Hypothalamus (tissue), 51 donors: ENCODE measurements around the gene CIAO3.
"Not testable (repeated sequence)": the region's sequence is repeated elsewhere in the genome, so short reads cannot be mapped to it uniquely, and the experiment has no call there.

Experiments
- DNase-seq, 51 donors: peaks; one replicate each; lab custom pipeline; 2025; lab: John Stamatoyannopoulos, UW

CIAO3 gene

DNA sequence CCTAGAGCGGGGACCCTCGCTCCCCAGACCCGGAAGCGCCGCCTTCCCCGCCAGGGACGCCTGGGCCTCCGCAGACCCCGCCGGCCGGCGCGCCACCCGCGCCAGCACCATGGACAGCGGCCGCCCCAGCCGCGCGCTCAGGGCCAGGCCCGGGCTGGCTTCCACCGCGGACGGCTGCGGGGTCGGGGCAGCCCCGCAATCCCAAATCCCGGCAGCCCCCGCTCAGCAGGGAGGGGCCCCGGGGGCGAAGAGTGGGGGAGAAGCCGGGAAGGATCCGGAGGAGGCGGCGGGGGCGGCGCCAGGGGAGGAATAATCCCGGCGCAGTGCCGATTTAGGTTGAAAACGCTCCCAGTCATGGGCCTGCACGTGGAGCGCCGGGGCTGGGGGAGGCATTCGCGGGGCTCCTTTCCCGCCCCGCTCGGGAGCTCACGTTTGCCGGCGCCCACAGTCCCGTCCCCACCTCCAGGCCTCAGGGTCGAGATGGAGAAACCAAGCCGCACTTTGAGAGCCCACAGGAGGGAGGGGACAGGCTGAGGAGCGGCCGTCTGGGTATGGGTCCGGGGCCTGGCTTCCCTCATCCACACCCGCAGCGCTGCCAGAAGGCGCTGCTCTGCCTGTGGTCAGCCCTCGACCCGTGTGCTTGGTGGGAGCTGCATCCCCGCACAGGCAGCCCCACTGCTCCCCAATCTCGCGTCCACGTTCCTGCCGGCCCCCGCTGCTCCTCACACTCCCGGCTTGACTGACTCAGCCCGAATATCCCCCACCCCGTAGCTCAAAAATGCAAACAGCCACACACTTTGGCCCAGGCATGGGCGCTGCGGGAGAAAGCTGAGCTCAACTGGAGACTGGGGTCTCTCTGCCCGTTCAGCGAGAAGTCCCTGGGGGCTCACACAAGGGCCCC, 39.9 kb downstream of the CIAO3 start:
- DNase-seq, result peak in 3 of 51 donors; percentile 18 to 45 (median 42)

DNA sequence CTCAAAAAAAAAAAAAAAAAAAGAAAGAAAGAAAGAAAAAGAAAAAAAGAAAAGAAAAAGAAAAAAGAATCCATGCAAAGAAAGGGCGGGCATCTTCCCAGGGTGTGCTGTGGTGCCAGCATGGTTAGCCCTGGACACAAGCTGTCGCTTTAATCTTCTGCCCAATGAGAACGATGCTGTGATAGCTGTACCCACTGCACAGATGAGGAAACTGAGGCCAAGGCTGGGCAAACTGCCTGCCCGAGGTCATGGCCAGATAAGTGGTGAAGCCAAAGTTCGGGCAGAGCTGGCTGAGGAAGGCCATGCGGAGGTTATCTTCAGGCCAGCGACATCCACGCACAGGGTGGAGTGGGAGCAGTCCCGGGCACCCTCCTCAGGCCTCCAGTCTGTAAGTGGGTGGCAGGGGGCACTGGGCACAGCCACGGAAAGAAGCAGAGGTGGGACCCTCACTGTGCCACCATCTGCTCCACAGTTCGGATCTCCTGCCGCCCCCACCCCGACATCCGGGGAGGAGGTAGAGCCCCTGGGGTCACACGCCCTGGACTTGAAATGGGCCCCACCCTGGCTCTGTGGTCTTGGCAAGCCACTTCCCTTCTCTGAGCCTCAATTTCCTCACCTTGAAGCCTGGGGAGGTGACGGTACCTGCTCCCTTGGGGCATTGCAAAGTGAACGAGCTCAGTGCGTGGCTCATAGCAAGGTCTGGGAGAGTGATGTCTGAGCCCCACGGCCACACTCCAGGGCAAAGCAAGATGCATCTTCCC, 41.7 kb downstream of the CIAO3 start:
- no peak for DNase-seq

DNA sequence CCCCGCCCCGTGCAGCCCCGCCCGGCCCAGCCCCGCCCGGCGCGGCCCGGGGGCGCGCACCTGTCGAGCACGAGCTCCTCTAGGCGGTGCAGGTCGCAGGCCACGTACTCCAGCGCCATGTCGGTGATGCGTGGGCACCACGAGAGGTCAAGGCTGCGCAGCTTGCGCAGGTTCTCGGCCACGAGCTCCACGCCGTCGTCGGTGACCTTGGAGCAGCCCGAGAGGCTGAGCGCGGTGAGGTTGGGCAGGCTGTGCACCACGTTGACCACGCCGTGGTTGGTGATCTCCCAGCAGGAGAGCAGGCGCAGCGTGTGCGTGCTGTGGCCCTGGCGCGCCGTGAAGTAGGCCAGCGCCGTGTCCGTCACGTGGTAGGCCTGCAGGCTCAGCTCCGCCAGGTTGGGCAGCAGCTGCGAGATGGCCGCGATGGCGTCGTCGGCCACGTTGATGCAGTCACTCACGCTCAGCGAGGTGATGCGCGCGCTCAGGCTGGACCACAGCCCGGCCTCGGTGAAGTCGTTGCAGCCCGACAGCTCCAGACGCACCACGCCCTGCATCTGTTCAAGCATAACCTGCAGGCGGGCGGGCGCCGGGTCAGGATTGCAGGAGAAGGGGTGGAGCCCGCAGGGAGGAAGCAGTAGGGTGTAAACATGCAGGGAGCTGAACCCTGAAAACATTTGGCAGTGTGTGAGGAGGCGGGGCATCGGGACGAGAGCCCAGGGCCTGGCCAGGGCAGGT, 45.3 kb downstream of the CIAO3 start:
- DNase-seq, result peak in 6 of 51 donors; percentile 4 to 50 (median 26)

DNA sequence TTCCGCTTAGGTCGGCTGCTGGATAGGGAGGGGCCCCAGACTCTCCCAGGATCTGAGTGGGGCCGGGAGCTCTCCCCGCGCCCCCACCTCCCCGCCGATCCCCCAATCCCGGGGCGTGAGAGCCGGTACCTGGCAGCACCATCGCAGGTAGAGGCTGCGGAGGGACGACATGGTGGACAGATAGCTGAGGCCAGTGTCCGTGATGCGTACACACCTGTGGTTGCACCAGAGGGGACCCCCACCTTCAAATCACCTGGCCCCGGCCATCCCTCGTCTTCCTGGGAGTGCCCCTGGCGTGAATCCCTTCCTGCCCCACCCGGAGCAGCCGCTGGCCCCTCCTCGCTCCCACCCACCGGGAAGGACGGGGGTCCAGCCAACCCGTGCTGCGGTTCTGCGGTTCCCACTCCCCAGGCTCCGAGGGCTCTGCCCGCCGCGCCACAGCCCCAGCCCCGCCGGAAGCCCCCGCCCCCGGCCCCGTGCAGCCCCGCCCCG, 45.9 kb downstream of the CIAO3 start:
- no peak for DNase-seq

DNA sequence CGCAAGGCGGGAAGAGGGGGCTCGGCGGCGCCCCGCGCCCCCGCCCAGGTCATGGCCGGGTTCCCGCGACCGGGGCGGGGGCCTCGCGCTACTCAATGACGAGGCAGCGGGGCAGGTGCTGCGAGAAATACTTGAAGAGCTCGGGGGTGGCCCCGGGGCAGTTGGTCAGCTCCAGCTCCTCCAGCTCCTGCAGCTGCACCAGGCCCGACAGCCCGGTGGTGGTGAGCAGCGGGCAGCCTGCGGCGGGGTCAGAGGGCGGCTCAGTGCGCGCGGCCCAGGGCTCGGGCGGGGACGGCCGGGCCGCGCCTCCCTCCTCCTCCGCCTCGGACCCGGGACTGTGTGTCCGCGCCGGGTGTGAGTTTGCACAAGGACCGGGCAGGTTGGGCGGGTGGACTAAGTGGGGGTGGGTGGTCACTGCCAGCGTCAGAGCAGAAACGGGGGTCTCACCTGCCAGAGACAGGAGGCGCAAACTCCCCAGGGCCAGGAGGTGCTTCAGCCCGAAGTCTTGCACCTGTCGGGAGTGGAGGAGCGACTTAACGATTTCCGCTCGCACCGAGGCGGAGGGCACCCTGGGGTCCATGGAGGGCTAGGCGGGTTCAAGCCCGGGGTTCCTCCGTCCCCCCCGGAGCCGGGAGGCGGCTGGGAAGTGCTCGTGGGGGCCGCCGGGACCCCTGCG, 46.5 kb downstream of the CIAO3 start:
- no peak for DNase-seq

DNA sequence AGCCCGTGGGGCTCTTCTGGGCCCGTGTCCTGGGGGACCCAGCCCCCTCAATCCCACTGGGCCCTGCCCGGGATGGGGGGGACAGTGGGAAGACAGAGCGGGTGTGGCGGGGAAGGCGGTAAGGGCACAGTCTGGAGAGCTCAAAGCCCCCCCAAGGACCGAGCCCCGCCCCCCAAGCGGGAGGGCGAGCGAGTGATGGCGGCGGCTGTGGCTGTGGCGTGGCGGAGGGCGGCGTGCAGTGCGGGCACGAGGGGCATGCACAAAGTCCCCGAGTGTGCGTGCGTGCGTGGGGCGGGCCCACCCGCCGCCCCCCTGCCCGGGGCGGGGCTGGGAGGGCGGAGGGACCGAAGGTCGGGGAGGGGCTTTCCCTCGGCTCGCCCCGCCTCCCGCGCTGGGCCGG, 47.0 kb downstream of the CIAO3 start:
- DNase-seq, result no peak

DNA sequence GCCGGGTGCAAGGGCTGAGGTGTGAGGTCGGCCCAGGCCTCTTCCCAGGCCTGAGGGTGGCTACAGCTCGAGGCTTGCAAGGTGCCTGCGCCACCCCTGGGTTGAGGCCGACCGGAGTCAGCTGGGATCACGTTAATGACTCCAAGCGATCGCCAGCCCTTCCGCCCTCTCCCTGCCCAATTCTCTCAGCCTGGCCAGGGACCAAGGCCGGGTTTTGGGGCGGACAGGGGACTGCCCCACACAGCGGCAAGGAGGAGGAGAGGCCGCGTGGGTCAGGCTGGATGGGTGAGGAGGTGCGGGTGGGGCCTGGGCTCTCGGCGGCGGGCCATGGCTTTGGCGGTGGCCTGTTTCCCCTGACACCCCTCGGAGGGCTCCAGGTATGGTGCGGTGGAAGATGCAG, 47.4 kb downstream of the CIAO3 start:
- no peak for DNase-seq

DNA sequence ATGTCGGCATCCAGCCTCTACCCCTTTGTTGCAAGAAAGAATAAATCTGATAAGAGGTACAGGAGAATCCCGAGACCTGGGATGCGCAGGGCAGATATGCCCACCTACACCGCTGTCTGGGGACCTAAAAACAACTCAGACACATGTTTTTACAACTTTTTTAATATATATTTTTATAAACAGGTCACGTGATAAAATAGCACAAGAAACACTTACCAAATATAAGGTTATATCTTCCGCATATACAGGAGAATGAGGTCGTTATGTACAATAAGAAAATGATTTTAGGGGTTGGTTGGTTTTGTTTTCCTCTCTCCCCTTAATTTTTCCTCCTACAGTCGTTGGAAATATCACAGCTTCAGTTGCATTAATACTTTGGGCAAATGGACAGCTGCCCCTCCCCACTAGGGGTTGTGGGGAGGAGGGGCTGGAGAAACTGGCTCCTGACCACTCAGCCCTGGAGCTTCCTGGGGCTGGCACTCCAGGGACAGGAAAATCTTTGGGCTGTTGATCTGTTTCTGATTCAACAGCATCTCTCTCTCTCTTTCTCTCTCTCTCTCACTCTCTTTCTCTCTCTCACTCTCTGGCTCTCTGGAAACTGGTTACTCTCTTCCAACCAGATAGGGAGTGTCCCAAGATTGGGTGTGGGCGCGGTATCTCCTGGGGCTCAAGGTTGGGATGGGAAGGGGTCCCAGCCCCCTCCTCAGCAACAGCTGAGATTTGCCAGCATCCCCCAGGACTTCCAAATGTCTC, 48.3 kb downstream of the CIAO3 start:
- DNase-seq, result no peak

DNA sequence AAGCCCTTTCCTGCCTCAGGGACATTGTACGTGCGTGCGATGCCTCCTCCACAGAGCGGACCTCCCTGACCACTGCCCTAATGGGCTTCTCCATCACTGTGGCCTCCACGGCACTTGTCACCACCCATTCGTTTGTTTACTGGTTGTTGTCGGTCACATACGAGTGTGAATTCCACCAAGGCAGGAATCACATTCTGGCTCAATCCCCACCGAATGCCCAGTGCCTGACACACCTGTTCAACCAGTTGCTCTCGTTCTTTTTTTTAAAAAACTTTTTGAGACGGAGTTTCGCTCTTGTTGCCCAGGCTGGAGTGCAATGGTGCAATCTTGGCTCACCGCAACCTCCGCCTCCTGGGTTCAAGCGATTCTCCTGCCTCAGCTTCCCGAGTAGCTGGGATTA, 49.6 kb downstream of the CIAO3 start:
- DNase-seq, result not testable (repeated sequence)

DNA sequence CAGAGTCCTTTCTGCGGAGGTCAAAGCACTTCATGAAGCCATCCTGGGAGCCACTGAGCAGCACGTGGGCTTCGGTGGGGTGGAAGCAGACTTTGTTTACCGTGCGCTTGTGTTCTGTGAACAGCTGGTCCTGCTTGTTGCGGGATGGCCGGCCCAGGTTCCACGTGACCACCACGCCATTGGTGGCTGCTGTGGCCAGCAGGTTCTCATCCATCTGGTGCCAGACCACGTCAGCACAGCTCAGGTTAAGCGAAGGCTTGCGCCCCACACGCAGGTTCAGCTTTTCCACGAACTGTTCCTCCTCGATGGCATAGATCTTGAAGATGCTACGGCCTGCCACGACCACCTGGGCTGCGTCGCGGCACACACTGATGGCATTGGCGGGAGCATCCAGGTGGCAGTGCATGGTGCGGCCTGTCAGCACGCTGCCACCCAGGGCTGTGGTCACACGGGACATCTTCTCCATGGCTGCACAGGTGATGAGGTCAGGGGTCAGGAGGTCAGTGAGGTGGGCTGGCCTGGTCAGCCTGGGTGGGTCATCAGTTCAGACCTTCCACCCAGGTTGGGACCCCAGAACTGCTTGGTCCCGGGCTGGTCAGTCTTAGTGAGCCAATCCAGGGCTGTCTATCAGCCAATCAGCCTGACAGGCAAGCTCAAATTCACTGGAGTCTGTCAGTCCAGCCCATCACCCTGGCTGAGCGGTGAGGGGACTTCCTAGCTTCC, 51.5 kb downstream of the CIAO3 start:
- no peak for DNase-seq

DNA sequence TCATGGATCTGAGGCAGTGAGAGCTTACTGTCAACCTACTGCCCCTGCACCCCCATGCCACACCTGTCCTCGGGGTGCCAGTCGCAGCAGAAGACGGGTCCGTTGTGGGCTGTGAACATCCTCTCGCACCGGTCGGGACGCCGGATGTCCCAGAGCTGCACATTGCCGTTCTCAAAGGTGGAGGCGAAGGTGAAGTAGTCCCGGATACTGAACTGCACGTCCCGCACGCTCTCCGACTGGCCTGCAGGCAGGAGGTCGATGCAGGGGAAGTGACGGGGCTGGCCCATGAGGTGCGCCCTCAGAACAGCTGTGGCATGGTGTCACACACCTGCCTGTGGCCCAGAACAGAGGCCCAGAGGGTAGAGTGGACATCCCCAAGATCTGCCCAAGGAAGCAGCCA, 53.3 kb downstream of the CIAO3 start:
- DNase-seq, result no peak

DNA sequence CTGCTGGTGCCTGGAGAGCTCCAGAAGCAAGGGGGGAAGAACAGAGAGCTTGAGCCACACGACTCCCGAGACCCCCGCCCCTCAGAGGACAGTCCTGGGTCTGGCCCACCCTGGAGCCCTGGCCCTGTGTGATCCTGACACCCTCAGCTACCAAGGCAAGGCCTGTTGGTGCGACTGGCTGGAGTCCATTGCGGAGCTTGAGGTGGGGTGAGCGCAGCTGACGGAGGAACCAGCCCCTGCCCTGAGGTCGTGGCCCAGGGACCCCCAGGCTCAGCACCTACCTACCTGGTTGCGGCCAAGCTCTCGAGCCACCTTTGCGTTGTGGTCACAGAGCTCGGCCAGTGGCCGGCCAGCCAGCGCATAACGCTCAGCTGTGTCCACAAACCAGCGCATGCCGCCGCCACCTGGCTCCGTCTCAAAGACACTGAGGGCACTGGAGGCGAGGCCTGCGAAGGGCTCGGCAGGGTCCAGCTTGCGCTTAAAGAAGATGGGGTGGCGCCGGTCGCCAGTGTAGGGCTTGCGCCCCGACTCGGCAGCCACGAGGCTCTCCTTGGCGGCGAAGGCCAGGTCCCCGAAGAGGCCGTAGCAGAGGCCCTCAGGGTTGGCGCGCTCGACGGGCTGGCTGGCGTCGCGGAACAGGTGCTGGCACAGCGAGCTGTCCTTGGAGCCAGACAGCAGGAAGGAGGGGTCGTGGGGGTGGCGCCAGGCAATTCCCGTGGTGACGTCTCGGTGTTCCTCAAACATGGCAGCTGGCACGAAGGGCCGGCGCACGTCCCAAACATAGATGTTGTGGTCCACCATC, 54.1 kb downstream of the CIAO3 start:
- no peak for DNase-seq

DNA sequence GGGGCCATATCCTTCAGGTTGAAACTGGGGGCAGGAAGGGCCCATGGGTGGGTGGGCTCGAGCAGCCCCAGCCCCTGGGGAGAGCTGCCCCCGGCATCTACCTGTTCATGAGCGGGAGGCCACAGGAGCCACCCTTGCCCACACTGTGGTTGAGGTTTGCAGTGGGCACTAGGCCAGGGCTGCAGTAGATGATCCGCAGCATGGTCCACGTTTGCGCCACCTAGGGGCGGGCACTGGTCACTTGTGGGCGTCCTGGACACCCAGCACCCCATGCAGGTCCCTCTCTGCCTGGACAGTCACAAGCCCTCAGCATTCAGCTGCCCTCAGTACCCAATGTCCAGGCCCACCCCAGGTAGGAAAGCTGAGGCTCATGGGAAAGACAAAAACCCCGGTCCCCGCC, 54.8 kb downstream of the CIAO3 start:
- DNase-seq, result peak in 1 of 51 donors; percentile 13

DNA sequence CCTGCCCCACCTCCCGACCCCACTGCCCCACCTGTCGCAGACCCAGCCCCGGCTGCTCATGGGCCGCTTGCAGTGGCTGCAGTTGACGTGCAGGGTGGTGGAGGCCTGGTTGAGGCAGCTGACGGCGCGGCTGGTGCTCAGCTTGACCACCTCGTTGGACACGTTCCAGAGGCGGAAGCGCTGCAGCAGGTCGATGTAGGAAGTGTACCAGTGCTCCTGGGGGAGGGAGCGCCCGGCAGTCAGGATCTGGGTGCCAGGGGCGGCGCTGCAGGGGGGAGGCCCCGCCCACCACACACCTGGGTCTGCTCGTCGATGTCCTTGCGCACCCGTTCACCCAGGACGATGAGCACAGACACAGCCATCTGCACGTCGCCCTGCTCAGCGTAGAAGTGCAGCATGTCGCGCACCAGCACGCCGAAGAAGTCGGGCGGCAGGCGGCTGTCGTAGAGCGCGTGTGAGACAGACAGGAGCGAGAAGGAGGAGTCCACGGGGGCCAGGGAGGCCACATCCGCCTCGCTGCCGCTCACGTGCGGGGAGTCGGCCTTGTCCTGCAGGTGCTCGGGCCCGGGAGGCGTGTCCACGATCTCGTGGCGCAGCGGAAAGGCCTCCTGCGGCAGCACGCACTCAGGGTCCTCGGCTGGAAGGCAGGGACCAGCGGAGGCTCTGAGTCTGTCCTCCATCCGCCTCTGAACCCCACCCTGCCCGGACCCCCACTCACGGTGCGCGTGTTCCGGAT, 55.7 kb downstream of the CIAO3 start:
- DNase-seq, result no peak

DNA sequence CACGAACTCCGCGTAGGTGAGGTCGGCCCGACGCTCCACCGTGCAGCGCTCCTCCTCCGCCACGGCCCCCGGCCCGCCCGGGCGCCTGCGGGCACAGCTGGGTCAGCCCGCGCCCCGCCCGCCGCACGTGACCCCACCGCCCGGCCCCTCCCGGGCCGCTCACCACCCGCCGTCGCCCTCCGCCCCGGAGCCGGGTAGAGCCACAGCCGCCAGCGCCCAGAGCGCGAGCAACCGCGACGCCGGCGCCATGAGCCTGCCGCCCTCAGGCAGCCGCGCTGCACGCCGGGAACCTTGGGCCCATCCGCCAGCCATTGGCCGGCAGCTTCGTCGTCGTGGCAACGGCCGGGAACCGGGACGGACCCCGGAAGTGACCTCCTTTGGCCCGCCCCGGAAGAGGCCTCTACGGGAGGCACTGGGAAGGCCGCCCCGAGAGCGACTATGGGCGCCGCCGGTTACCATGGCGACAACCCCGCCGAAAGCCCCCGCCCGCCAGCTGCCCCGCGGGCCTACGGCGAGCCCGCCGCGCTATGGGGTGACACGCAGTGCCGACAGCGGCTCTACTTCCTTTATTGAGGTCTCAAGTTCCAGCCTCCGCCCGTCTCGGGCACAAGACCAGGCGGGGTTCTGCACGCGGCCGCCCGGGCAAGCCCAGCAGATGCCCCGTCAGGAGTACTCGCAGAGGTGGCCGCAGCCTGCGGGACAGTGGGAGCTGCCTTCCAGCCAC, 56.6 kb downstream of the CIAO3 start, which contains the start of gene JMJD8:
Gene JMJD8 (minus strand): TSS at position 264 of the 724 bp plus-strand sequence. CDS start 15 bp downstream, at position 249.
- DNase-seq, result peak; percentile 62 to 99 (median 94)

DNA sequence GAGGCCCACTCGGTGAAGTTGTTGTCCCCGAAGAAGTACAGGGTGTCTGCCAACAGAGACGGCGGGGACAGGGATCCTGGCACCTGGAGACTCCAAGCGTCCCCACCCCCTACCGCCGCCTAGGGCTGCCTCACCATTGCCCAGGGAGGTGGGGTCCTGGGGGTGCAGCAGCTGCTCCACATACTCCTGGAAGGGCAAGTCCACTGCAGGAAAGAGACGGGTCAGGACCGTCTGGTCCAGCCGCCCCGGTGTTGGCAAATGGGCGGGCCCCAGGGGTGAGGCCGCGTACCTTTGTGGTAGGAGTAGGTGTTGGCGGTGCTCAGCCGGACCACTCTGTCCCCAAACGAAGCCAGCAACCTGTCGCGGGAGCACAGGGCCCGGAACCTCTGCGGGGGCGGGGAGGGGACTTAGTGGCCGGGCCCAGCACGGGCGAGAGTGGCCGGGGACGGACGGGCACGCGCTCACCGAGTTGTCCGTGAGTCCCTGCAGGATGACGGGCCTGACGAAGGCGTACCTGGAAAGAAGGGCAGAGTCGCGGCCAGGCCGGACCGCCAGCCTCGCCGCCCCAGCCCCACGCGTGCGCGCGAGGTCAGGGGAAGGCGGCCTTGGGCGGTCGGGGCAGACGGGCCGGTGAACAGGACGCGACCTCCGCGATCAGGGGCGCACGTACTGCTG, 57.3 kb downstream of the CIAO3 start:
- DNase-seq, result peak in 1 of 51 donors; percentile 13
